GM12864 (cell line): ENCODE measurements around the gene PSMD4.

ENCODE experiments used
- DNase-seq: peaks from one replicate; pipeline ENCODE4 v3.0.0-alpha.2; 2011; ENCODE audit warnings: low read depth
- H3K4me3 ChIP-seq: 2 replicates; pipeline ENCODE4 v1.5.1; 2011; ENCODE audit warnings: mild to moderate bottlenecking, low read depth, low read length, control low read depth
- CTCF ChIP-seq: IDR thresholded peaks from 2 replicates; pipeline ENCODE4 v1.5.1; 2011; ENCODE audit warnings: low read depth, mild to moderate bottlenecking, moderate library complexity, low read length, control low read depth, inconsistent platforms; ENCODE audit errors: missing control alignments

Gene PSMD4

DNA sequence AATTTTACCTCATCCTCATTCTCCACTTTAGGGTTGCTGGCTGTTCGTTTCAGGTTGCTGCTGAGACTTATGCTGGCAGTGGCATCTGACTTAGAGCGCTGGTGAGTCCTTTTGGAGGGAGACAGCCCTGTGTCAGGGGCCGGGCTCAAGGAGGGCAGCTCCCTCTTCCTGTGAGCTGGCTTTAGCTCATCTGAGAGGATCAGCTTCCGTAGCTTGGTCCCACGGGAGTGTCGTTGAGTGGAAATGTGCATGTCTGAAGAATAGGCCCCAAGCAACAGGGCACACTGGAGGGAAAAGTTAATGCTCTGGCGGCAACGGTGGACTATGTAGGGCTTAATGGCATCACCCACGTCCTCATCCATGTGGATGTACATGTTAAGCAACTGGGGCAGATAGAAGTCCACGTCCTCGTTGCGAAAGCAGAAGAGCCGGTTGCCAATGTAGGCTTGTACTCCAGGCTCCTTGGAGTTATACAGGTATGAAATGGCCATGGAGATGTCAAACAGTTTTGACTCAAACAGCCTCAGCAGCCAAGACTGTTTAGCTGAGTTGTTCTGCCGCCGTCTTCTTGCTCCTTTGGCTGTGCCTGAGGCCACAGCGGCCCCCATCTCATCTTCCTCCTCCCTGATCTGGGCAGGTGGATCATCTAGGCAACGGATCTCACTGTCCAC lies 61.2 kb downstream of the PSMD4 start:
- H3K4me3 ChIP-seq = no peak overlapping the region
- DNase-seq = no peak
- no peak for TF ChIP-seq CTCF
